ENCODE results near the gene LCN6.
"Not testable (repeated sequence)": the region's sequence is repeated elsewhere in the genome, so short reads cannot be mapped to it uniquely, and the experiment has no call there.

The LCN6 gene, protein sequence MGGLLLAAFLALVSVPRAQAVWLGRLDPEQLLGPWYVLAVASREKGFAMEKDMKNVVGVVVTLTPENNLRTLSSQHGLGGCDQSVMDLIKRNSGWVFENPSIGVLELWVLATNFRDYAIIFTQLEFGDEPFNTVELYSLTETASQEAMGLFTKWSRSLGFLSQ

DNA sequence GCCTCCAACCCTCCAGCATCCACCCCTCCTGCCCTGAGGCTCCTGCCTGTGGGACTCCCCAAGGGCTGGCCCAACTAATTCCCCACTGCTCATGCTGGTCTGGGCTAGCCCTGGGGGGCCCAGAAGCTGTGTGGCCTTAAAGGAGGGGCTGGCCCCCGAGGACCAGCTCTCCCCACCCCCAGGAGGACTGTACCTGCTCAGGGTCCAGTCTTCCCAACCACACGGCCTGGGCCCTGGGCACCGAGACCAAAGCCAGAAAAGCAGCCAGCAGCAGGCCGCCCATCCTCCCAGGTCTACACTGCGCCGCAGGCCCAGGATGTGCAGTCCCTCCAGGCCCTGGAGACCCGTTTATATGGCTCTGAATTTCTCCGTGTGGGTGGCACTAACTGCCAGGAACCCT lies at the start of gene LCN6:
Gene LCN6, minus strand, starts transcription at position 325 of the 400 bp plus-strand sequence. Its CDS starts 42 bp downstream, at position 283.
- no peak for DNase-seq

DNA sequence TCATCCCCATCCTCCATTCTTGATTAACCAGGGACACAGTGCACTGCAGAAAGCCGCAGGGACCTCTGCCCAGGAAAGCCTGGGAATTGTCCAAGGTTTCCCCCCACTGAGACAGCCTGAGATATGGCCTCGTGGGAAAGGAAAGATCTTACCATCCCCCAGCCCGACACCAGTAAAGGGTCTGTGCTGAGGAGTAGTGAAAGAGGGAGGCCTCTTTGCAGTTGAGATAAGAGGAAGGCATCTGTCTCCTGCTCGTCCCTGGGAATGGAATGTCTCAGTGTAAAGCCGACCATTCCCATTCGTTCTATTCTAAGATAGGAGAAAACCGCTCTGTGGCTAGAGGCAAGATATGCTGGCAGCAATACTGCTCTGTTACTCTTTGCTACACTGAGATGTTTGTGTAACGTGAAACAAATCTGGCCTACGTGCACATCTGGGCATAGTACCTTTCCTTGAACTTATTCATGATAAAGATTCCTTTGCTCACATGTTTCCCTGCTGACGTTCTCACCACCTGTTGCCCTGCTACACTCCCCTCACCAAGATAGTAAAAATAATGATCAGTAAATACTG lies 48.5 kb upstream of the LCN6 start:
- not testable (repeated sequence) for DNase-seq

DNA sequence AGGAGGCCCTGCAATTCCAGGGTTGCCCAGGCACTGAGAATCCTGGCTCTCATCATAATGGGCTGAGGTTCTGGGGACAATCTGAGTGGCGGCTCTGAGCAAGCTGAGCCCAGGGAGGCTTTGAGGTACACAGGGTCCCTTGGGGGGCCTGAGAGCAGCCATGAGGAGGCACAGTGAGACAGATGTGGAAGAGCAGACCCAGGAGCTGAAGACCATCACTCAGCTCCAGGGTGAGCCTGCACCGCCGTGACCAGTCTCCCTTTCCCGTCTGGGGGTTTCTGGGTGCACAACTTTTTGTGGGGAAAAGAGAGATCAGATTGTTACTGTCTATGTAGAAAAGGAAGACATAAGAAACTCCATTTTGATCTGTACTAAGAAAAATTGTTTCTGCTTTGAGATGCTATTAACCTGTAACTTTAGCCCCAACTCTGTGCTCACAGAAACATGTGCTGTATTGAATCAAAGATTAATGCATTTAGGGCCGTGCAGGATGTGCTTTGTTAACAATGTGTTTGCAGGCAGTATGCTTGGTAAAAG lies 48.0 kb upstream of the LCN6 start, which contains the start of gene CCDC183:
Gene CCDC183, plus strand, starts transcription at position 101 of the 537 bp plus-strand sequence. Its CDS starts 60 bp downstream, at position 161.
- no peak for DNase-seq

DNA sequence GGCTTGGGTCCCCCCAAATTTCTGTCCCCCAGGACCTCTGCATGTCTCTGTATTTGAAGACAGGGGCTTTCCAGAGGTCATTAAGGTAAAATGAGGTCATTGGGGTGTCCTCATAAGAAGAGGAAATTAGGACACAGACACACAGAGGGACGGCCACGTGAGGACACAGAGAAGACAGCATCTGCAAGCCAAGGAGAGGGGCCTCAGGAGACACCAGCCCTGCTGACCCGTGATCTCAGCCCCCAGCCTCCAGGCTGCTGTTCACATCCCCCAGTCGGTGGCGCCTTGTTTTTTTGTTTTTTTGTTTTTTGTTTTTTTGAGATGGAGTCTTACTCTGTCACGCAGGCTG lies 46.6 kb upstream of the LCN6 start:
- DNase-seq = no peak

DNA sequence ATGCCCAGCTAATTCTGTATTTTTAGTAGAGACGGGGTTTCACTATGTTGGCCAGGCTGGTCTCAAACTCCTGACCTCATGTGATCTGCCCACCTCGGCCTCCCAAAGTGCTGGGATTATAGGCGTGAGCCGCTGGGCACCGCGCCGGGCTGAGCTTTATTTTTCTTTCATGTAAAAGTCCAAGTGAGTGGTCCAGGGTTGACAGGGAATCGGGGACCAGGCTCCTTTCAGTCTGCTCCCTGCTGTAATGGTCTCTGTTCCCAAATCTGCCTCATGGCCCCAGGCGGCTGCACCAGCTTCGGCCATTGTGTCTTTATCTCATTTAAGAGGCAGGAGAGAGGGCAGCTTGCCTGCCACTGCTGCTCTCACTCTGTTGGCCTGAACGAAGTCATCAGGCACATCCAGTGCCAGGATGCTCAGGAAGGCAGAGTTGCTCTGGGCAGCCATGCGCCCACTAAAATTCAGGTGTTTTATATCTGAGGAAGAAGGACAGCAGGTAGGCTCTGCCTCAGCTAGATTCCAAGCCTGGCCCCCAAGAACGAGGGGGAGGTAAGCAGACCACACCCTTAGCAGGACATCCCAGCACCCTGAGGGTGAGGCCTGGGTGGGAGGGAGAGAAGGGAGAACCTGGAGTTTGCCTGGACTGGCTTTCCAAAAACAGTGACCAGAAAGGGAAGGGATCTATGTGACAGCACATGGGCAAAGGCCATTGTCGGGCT lies 46.1 kb upstream of the LCN6 start:
- no peak for DNase-seq

DNA sequence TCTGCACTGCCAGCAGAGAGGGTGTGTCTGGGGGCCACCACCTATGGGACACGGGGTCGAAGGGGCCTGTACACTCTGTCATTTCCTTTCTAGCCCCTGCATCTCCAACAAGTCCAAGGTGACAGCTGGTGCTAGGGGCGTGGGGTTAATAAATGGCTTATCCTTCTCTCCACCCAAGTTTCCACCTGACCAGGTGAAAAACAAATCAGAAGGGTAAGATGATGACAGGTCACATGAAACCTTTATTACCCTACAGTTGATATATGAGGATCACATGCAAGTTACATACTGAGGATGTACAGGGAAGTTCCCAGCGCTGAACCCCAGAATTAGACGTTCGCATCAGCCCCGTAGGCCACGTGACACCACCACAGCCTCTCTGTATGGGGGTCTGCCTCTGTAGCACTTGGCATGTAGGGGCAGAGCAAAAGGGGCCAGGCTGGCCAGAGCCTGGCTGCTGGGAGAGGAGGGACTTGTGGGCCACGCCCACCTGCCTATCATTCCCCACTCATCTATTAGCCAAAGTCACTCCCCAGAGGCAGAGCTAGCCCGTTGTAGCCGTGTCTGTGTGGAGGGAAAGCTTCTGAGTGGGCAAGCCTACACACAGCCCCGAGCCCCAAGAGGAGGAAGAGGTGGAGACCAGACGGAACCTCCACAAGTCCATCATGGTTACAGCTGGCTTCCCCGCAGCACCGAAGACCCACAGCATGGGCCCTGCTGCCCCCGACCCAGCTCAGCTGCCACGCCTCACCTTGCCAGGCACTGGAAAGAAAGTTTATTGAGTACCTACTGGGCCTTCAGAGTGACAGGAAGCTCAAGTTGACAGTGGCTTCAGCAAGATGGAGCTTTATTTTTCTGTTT lies 45.0 kb upstream of the LCN6 start:
- no peak for DNase-seq

DNA sequence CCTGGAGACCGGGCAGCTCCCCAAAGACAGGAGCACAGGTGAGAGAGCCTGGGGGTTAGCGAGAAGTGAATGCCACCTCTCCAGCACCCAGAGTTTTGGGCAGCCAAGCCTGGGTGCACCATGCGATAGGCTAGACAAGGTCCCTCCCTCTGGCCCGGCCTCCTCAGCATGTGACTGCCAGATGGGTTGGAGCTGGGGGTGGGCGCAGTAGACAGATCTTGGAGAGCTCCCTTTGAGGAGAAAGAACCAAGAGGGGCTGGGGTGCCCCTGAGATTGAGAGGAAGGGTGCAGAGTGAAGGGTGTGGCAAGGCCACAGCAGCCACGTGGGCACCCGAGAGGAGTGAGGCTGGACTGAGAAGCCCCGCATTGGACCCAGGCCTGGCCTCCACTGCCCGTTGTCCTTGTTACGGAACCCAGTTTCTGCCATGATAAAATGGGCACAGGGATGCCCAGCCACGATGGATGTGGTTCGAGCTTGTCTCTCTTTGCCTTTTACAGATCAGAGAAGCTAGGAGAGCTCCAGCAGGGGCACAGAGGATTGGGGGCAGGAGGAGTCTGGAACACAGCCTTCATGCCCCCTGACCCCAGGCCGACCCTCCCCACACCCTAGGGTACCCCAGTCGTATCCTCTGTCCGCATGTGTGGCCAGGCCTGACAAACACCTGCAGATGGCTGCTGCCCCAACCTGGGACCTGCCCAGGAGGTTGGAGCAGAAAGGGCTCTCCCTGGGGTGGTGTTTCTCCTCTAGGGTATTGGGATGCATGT lies 44.2 kb upstream of the LCN6 start:
- no peak for DNase-seq

DNA sequence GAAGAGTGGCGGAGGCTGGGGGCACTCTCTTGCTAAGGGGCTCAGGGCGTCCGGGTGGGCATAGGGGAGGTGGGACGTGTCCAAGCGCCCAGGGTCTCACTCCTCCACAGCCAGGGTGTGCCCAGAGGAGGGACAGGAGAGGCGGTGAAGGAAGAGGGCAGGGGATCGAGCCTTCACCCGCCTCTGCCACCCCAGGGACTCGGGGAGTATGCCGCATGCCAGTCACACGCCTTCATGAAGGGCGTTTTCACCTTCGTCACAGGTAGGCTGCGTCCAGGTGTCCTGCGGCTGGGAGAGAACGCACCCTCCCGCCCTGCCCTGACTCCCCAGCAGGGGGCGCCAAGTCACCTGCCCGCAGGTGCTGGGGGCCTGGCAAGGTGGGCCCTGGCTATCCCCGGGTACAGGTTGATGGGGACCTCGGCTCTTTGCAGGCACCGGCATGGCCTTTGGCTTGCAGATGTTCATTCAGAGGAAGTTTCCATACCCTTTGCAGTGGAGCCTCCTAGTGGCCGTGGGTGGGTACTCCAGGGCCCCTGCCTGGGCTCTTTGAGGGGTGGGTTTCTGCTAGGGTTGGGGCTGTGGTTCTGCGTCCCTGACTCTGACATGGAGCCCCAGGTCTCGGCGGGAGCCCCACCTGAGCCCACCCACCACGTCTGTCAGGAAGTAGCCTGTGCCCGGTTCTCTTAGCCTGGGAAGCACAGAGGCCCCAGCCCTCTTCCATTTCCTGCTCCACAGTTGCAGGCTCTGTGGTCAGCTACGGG lies 43.4 kb upstream of the LCN6 start:
- DNase-seq = no peak

DNA sequence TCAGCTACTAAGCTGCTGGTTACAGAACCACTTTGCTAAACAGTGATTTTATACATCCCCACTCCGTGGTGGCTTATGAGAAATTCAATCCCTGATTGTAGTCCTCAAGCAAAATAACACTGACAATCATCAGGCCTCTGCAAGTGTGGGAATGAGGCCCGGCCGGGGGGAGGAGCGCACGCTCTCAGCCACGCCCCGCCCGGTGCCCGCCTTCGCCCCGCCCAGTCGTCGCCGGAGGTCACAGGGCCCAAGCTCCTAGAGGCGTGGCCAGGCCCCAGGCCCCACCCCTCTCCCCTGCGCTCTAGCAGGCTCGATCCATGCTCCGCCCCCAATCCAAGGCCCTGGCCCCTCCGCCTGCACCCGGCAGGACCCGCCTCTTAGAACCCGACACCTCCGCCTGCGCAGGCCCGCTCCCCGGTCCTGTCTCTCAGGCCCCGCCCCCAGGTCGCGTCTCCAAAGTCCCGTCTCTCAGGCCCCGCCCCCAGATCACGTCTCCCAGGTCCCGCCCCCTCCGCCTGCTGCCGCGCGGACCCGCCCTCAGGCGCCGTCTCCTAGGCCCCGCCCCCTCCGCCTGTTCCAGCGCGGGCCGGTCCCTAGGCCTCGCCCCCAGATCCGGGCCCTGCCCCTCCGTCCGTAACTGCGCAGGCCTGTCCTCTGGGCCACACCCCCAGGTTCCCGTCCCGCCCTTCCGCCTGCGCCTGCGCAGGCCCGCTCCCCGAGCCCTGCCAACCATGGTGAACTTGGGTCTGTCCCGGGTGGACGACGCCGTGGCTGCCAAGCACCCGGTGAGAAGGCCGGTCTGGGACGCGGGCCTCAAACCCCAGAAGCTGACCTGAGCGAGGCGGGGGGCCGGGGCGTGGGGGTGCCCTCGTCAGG lies 42.6 kb upstream of the LCN6 start, which contains the start of gene TMEM141:
Gene TMEM141, plus strand, starts transcription at position 705 of the 876 bp plus-strand sequence. Its CDS starts 27 bp downstream, at position 732.
- peak; percentile 96 for DNase-seq

DNA sequence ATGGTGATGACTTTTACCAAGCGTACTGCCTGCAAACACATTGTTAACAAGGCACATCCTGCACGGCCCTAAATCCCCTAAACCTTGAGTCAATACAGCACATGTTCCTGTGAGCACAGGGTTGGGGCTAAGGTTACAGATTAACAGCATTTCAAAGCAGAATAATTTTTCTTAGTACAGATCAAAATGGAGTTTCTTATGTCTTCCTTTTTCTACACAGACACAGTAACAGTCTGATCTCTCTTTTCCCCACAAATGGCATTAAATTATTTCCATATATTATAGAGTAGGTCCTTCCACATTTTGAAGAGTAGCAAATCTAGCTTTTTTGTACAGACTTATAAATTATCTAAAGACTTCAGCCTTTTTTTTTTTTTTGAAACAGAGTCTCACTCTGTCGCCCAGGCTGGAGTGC lies 41.2 kb upstream of the LCN6 start:
- no peak for DNase-seq

DNA sequence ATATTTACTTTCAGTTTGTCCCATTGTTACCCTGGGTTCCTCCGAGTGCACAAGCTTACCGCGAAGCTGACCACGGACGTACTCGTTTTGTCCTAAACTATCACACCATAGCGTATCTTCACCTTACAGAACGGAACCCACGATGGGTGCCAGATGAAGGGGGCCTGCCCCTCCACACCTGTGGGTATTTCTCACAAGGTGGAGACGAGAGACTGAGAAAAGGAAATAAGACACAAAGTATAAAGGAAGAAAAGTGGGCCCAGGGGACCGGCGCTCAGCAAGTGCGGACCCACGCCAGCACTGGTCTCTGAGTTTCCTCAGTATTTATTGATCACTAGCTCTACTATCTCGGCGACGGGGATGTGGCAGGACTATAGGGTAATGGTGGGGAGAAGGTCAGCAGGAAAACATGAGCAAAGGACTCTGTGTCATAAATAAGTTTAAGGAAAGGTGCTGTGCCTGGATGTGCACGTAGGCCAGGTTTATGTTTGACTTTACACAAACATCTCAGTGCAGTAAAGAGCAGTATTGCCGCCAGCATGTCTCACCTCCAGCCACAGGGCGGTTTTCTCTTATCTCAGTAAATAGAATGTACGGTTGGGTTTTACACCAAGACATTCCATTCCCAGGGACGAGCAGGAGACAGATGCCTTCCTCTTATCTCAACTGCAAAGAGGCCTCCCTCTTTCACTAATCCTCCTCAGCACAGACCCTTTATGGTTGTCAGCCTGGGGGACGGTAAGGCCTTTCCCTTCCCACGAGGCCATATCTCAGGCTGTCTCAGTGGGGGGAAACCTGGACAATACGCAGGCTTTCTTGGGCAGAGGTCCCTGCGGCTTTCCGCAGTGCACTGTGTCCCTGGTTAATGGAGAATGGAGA lies 40.6 kb upstream of the LCN6 start:
- not testable (repeated sequence) for DNase-seq

DNA sequence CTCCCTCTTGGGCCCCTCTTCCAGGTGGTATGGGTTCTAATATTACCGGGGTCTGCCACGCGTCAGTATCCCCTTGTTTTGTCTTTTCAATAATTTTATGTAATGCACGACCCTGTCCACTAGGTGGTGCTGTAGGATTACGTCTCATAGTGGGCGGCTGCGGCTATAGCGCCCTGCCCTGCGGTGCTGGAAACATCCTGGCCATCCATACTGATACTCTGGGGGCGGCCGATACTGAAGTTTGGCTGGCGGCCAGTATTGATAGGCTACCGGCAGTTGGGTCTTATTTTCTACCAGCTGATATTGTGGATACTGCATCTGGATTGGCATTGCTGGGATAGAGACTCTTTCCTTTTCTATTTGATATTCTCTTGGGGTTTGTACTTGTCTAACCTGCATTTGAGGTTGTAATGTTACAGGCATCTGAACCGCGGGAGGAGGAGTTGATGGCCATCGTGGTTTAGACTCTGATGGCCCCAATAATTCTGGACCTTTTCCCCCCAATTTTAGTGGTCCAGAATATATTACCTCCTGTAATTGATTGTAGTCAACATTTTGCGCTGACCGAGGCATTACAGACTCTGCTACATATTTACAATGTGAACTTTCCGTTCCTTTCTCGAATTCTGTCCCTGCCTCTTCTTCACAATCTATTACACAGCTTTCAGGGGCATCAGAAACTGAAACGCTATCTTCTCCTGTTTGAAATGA lies 39.5 kb upstream of the LCN6 start:
- peak; percentile 62 for DNase-seq

DNA sequence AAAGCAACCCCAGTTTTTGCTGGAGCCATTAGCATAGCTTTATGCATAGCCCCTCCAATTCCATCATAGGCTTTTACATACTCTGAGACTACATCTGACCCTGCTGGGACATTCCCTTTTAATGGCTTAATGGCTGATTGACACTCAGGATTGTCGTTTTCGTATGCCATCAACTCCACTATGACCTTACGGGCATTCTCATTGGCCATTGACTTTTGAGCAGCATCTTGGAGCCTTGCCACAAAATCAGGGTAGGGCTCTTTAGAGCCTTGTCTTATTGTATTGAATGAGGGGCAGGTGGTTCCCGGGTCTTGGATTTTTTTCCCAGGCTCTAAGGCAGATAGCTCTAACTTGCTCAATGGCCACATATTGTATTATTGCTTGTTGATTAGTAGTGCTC lies 38.7 kb upstream of the LCN6 start:
- DNase-seq = not testable (repeated sequence)

DNA sequence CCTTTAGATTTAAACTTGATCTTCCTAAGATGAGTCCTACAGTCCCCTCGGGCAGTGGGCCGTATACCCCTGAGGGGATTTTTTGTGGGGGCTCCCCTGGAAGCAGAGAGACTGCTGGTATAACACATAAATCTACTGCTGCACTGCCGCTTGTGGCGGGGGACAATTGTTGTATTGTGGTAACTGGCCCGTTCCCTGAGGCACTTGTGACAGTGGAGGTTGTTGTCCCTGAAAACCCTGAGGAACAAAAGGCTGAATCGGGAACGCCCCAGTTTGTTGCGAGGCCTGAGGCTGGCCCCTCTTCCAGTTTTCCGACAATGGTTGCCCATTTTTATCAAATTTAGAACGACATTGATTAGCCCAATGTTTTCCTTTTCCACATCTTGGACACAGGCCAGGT lies 38.1 kb upstream of the LCN6 start:
- DNase-seq = no peak

DNA sequence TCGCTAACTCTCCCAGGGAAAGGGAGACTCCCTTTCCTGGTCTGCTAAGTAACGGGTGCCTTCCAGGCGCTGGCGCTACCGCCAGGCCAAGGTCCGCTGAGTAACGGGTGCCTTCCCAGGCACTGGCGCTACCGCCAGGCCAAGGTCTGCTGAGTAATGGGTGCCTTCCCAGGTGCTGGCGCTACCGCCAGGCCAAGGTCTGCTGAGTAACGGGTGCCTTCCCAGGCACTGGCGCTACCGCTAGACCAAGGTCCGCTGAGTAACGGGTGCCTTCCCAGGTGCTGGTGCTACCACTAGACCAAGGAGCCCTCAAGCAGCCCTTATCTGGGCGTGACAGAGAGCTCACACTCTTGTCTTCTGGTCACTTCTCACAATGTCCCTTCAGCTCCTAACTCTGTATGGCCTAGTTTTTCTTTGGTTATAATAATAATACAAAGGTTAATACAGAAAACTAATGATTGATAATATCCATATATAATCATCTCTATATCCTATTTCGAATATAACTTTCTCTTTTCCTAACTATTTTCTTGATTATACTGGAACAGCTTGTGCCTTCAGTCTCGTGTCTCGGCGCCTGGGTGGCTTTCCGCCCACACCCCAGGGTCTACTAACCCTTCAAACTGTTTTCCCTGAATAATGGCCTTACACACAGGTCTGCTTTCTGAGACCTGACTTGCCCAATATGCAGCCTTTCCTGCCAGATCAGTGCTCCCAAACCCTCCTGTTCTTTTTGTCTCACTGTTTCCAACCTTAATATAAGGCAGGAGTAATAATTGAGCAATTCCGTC lies 37.4 kb upstream of the LCN6 start:
- DNase-seq = not testable (repeated sequence)

DNA sequence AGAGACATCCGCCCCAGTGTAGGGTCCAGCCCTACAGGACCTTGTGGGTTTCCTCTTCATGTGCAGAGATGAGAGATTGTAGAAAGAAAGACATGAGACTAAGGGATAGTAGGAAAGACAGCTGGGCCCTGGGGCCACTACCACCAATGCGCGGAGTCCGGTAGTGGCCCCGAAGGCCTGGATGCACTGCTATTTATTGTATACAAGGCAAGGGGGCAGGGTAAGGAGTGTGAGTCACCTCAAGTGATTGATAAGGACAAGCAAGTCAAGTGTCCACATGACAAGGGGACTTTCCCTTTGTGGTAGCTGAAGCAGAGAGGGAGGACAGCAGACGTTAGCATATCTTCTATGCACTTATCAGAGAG lies 36.7 kb upstream of the LCN6 start:
- no peak for DNase-seq

DNA sequence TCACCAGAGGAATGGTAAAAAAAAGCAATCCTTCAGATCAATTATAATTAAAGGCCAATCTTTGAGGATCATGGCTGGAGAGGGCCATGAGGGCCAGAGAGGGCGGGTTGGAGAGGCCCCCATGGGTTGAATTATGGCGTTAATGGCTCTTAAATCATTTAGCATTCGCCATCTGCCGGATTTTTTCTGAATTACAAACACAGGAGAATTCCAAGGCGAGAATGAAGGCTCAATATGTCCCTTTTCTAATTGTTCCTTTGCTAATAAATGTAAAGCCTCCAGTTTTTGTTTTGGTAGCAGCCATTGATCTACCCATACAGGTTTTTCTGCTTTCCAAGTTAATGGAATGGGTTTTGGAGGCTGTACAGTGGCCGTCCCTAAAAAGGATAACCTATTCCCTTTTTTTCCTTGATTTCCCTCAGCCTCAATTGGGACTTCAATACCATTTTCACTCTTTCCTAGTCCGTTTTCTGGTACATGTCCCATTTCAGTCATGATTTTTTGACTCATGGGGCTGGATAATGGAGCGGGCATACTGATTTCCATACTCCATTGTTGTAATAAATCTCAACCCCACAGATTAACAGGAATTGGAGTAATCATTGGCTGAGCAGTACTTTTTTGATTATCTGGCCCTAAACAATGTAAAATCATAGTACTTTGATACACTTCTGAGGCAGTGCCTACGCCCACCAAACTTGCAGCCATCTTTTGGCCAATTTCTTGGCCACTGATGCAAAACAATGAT lies 36.1 kb upstream of the LCN6 start:
- no peak for DNase-seq

Data from SHP77 treated with DMSO at 0.1 percent for 48 hours (cell line).